HG02623 (cell line): Measurements from ENCODE around the gene PITX3.

ENCODE experiments used
- ATAC-seq: cut with Tn5 transposase; IDR thresholded peaks from one replicate; pipeline ENCODE4 v1.9.1; 2021; ENCODE audit warnings: moderate library complexity; ENCODE audit not compliant: unreplicated experiment

Gene PITX3

DNA sequence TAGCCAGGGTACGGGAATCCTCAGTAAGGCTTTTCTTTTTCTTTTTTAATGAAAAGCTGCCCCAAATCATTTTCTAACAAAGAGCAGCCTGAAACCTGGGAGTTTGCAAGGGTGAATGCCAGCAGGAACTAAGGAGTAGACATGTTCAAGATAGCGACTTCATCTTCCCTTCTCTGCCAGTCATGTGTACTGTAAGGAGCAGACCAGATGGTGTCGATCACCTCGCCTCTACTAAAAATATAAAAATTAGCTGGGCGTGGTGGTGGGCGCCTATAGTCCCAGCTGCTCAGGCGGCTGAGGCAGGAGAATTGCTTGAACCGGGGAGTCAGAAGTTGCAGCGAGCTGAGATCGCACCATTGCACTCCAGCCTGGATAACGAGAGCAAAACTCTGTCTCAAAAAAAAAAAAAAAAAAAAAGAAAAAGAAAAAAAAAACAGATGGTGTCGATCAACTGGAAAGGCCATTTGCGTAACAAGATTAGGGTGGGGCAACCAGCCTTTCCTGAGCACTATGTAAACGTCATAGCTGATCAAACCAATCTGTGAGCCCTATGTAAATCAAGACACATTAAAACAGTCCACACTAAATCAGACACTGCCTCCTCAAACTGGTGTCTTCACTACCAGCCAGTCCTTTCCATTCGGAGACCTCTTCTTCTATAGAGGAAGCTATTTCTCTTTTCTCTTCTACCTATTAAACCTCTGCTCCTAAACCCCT is 55.3 kb downstream of the PITX3 start:
- no peak for ATAC-seq

GRCh38 chr10:102185272-102185671 is 56.0 kb downstream of the PITX3 start:
- ATAC-seq: no peak

DNA sequence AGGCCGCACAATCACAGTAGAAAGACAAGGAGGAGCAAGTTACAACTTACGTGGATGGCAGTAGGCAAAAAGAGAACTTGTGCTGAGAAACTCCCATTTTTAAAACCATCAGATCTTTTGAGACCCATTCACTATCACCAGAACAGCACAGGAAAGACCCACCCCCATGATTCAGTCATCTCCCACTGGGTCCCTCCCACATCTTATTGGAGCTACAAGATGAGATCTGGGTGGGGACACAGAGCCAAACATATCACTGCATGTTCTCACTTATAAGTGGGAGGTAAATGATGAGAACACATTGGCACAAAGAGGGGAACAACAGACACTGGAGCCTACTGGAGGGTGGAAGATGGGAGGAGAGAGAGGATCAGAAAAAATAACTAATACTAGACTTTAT is 56.7 kb downstream of the PITX3 start:
- ATAC-seq: no peak
